ENCODE measurements around the gene CYP26A1.

CYP26A1 gene

DNA sequence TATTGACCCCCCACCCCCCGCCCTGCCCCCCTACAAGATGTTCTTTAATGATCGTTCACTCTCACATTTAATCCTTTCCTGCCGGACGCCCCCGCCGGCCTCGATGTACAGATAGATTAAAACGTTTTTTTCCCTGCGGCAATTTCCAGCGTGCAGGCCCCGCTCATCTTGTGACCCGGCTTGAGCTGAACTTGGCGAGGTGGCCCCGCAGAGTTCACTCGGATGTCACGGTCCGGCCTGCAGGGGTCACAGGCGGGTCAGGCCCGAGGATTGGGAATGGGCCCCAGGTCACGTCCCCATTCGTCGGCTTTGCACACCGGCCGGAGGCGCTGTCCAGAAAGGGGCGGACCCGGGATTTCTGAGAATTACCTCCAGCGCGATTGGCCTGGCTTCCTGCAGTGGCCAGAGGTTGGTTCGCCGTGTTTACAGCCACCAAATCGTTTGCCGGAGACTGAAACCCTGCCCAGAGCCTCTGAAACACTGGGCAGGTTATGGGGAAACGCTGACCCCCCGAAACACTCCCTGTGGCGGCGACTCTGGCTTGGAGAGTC, 1.9 kb upstream of the CYP26A1 start:
- TF ChIP-seq CTCF (conservative IDR thresholded peaks at IDR 0.05) (no peak; the same call in 1 of the 2 replicates), ZFX (IDR thresholded peaks at IDR 0.05) (no peak)
- H3K27ac ChIP-seq: no peak overlapping the region

DNA sequence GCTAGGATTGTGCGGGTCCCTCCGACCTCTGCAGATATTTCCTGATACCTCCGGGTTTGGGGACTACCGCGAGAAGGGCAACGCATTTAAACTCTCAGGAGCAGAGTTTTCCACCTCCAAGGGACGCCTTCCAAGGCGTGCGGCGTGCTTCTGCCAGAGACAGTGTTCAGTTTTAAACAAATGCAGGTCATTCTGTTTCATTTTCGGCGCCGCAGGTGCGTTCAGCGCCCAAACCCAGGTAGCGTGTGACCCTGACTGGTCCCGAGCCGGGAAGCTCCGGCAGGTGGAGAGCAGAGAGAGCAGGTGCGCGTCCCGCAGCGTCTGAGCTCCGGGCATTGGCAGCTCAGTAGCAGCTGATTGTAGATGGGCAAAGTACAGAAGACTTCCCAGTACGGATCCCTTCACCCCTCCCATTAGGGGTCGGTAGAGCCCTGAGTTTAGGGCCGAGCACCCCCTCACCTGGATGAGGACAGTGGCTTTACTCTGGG, 1.4 kb upstream of the CYP26A1 start:
- TF ChIP-seq CTCF (conservative IDR thresholded peaks at IDR 0.05): no peak
- TF ChIP-seq ZFX (IDR thresholded peaks at IDR 0.05): no peak
- no peak overlapping the region for H3K27ac ChIP-seq

GRCh38 chr10:93072713-93073538, 767 bp upstream of the CYP26A1 start:
- no peak overlapping the region for H3K27ac ChIP-seq
- TF ChIP-seq CTCF (conservative IDR thresholded peaks at IDR 0.05) (no peak), ZFX (IDR thresholded peaks at IDR 0.05) (no peak)

DNA sequence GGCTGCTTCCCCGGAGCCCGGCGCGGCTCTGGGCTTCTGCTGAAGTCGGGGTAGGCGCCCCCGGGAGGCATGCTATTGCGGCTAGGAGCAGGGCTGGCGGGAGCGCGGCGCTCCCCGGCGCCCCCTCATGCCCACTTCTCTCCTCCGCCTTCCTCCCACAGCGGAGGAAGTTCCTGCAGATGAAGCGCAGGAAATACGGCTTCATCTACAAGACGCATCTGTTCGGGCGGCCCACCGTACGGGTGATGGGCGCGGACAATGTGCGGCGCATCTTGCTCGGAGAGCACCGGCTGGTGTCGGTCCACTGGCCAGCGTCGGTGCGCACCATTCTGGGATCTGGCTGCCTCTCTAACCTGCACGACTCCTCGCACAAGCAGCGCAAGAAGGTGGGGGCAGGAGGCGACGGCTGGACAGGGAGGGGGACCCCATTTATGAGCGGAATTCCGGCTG, 479 bp downstream of the CYP26A1 start:
- peak; percentile 13; the same call in 1 of the 2 replicates for TF ChIP-seq CTCF (conservative IDR thresholded peaks at IDR 0.05)
- no peak for TF ChIP-seq ZFX (IDR thresholded peaks at IDR 0.05)
- H3K27ac ChIP-seq: no peak overlapping the region

DNA sequence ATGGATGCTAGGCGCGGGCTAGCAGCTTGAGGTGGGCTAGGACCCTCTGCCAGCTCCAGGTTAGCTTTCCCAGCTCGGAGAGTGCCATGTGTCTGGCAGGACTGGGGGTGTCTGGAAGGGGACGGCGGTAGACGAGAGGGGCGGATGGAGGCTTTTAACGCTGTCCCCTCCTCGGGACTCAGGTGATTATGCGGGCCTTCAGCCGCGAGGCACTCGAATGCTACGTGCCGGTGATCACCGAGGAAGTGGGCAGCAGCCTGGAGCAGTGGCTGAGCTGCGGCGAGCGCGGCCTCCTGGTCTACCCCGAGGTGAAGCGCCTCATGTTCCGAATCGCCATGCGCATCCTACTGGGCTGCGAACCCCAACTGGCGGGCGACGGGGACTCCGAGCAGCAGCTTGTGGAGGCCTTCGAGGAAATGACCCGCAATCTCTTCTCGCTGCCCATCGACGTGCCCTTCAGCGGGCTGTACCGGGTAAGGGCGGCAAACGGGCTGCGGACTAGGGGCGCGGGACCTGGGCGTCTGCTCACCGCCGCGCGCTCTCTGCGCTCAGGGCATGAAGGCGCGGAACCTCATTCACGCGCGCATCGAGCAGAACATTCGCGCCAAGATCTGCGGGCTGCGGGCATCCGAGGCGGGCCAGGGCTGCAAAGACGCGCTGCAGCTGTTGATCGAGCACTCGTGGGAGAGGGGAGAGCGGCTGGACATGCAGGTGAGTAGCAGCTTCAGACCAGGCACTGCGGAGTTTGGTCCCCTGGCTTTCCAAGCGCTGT, 1.1 kb downstream of the CYP26A1 start:
- TF ChIP-seq CTCF (conservative IDR thresholded peaks at IDR 0.05) (no peak), ZFX (IDR thresholded peaks at IDR 0.05) (no peak)
- H3K27ac ChIP-seq: no peak overlapping the region

DNA sequence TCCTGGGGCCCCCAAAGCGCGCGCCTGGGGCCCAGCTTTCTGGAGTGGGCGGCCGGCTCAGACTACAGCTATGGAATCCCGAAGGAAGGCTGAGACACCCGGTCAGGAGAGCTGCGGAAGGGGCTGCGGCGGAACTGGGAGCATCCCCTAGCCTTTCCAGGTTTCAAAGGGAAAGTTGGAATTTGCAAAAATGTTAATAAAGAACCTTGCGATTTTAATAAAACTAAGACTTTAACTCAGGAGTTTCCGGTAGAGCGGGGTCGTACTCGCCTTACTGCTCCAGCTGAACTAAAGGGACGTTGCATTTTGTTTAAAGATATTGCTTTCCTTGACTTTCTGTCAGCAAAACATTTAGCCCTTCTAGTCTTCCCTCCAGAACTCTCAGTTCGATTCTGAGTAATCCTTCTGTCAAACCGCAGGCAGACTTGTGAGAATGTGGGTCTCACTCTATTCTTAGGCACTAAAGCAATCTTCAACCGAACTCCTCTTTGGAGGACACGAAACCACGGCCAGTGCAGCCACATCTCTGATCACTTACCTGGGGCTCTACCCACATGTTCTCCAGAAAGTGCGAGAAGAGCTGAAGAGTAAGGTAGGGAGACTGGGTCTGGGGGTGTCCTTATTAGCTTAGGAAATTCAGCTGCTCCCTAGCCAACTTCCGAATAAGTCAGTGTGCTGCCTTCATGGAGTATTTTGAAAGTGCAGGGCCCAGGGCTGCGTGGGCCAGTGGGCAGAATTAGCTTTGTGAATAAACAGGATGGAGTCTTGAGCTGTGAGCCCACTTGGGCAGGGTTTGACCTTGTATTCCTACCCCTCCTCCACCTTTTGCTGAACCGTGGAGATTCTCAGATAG, 1.9 kb downstream of the CYP26A1 start:
- TF ChIP-seq ZFX (IDR thresholded peaks at IDR 0.05) (no peak), CTCF (conservative IDR thresholded peaks at IDR 0.05) (no peak)
- no peak overlapping the region for H3K27ac ChIP-seq

Data from C4-2B (cell line).